Head of caudate nucleus (tissue), 42 donors: ENCODE data around the gene USB1.

Experiments used
- DNase-seq, 42 donors: peaks; one replicate each; pipeline versions ENCODE4 v3.0.0 to v3.0.0-alpha.2; 2020 to 2021; ENCODE audit warnings: mixed read lengths in 7 of 42
- intact Hi-C: fragments of 100-400 bp; cut with DNase I; formaldehyde crosslinking; loops from one replicate; pipeline ENCODE4 v1.15.0; 2022

The USB1 gene

GRCh38 chr16:57991551-57992059, 9.6 kb upstream of the USB1 start:
- DNase-seq: no peak
- intact Hi-C loops: no loop called here

- intact Hi-C loops: no loop called here
- DNase-seq: no peak
Observed at GRCh38 chr16:57992084-57992483, 9.1 kb upstream of the USB1 start.

GRCh38 chr16:57993438-57993837, 7.8 kb upstream of the USB1 start:
- DNase-seq: no peak
- intact Hi-C loops: no loop called here

DNA sequence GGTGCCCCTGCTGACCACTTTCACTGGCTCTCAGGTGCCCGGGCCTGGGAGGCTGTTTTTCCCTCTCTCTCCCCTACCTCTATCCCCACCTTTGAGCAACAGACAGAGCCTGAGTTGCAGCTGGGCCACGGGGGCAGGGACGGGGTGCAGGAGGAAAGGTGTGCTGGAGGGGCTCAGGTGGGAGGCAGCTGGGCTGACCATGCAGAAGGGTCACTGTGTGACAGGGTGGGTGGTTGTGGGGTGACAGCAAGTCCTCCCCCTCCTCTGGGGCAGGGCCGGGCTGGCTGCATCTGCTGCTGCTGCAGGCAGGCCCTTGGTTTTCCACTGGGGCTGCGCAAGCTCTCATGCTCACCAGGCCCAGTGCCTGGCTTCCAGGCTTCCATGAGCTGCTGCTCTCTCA, 7.3 kb upstream of the USB1 start:
- intact Hi-C loops: no loop called here
- DNase-seq: no peak

- intact Hi-C loops: no loop called here
- DNase-seq: no peak
Observed at GRCh38 chr16:57994361-57994760, 6.8 kb upstream of the USB1 start.

DNA sequence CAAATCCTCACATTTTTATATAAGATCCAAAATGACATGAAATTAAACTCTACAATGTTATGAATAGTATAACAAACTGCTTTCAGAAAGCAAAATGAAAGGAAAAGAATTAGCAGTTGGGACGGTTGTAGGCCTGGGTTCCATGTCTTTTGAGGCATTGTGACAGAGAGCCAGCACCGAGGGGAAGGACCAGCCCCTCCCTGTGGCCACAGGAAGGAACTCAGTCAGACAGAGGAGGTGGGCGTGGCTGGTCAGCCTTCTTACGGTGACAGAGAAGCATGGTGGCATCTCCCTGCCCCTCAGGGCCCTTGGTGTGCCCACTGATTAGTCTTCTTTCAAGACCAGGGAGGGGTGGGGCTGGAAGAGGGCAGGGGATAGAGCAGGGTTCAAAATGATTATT, 6.4 kb upstream of the USB1 start:
- intact Hi-C loops: no loop called here
- DNase-seq: peak in 9 of 42 donors; percentile 17 to 54 (median 27)

GRCh38 chr16:57995721-57996405, 5.3 kb upstream of the USB1 start:
- intact Hi-C loops: no loop called here
- DNase-seq: no peak

GRCh38 chr16:57996406-57997175, 4.6 kb upstream of the USB1 start:
- DNase-seq: no peak

DNA sequence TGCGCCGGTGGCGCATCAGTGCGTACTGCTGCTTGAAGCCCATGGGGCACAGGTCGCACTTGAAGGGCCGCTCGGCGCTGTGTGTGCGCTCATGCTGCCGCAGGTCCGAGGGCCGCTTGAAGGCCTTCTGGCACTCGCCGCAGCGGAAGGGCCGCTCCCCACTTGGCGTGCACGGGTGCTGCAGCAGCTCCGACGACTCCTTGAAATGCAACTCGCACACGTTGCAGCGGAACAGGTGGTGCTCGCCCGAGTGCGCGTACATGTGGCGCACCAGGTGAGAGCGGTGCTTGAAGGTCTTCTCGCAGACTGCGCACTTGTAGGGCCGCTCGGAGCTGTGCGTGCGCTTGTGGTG, 4.1 kb upstream of the USB1 start:
- no peak for DNase-seq
- intact Hi-C loops: no loop called here

More at GRCh38 chr16:57996406-57997175, 4.6 kb upstream of the USB1 start:
- intact Hi-C loops: no loop called here

- intact Hi-C loops: no loop called here
Observed at GRCh38 chr16:57997528-57998265, 3.5 kb upstream of the USB1 start.

GRCh38 chr16:57998486-57998885, 2.7 kb upstream of the USB1 start:
- intact Hi-C loops: no loop called here
- no peak for DNase-seq

More at GRCh38 chr16:57997528-57998265, 3.5 kb upstream of the USB1 start:
- DNase-seq: no peak

- intact Hi-C loops: no loop called here
- DNase-seq: no peak
Observed at GRCh38 chr16:57998992-57999365, 2.2 kb upstream of the USB1 start.

GRCh38 chr16:57999366-57999970, 1.7 kb upstream of the USB1 start:
- peak in 13 of 42 donors; percentile 23 to 65 (median 42) for DNase-seq

GRCh38 chr16:57999971-58000705, 1.1 kb upstream of the USB1 start, which contains the start of gene ZNF319:
Gene ZNF319, minus strand, starts transcription at chr16:58000672. Its CDS starts 2,407 bp downstream, at chr16:57998265.
- intact Hi-C loops: loop anchor here (5.0 to 10.0 kb wide), 2 partner anchors 98 to 245 kb away; no protein-coding TSS in a partner anchor
- DNase-seq: peak in 7 of 42 donors; percentile 11 to 47 (median 30)

More at GRCh38 chr16:57999366-57999970, 1.7 kb upstream of the USB1 start:
- intact Hi-C loops: no loop called here

- intact Hi-C loops: loop anchor here (5.0 to 10.0 kb wide), 2 partner anchors 100 to 247 kb away; no protein-coding TSS in a partner anchor
- no peak for DNase-seq
Observed at GRCh38 chr16:58001781-58002415, 691 bp downstream of the USB1 start.

GRCh38 chr16:58002416-58002800, 1.2 kb downstream of the USB1 start:
- intact Hi-C loops: loop anchor here (5.0 to 10.0 kb wide), 2 partner anchors 100 to 248 kb away; no protein-coding TSS in a partner anchor
- DNase-seq: no peak

GRCh38 chr16:58002936-58003335, 1.7 kb downstream of the USB1 start:
- intact Hi-C loops: loop anchor here (5.0 to 10.0 kb wide), 2 partner anchors 101 to 248 kb away; no protein-coding TSS in a partner anchor
- no peak for DNase-seq

DNA sequence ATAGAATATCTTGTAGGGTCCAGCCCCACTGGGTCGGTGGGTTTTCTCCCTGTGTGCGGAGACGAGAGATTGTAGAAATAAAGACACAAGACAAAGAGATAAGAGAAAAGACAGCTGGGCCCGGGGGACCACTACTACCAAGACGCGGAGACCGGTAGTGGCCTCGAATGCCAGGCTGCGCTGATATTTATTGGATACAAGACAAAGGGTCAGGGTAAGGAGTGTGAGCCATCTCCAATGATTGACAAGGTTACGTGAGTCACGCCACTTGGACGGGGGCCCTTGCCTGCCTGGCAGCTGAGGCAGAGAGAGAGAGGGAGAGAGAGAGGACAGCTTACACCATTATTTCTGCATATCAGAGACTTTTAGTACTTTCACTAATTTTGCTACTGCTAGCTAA, 3.5 kb downstream of the USB1 start:
- intact Hi-C loops: loop anchor here (5.0 to 10.0 kb wide), 2 partner anchors 102 to 250 kb away; no protein-coding TSS in a partner anchor
- peak in 7 of 42 donors; percentile 26 to 73 (median 59) for DNase-seq
